MM.1S (cell line): ENCODE results near the gene FGD4.
"Not testable (repeated sequence)": the region's sequence is repeated elsewhere in the genome, so short reads cannot be mapped to it uniquely, and the experiment has no call there.

Experiments
- DNase-seq: peaks from one replicate; pipeline ENCODE4 v3.0.0-alpha.2; 2015
- H2AFZ ChIP-seq: fragments of 300-600 bp; sonication (generic); 2 replicates; pipeline ENCODE4 v1.6.0; 2016; ENCODE audit warnings: antibody characterized with exemption, low read length
- H3F3A ChIP-seq: fragments of 300-600 bp; sonication (generic); 2 replicates; pipeline ENCODE4 v1.6.1; 2016; ENCODE audit warnings: mild to moderate bottlenecking, antibody characterized with exemption, low read length, moderate library complexity, mixed read lengths; ENCODE audit not compliant: insufficient read depth
- H3K27ac ChIP-seq: fragments of 300-600 bp; sonication (generic); 2 replicates; pipeline ENCODE4 v1.5.1; 2016; ENCODE audit warnings: mild to moderate bottlenecking, low read length
- H3K27me3 ChIP-seq: fragments of 300-600 bp; sonication (generic); replicated peaks from 2 replicates; pipeline ENCODE4 v1.6.0; 2016; ENCODE audit warnings: low read length; ENCODE audit not compliant: insufficient read depth
- H3K36me3 ChIP-seq: fragments of 300-600 bp; sonication (generic); replicated peaks from 2 replicates; pipeline ENCODE4 v1.6.1; 2016; ENCODE audit warnings: mild to moderate bottlenecking, low read length, mixed read lengths; ENCODE audit not compliant: insufficient read depth
- H3K4me1 ChIP-seq: fragments of 300-600 bp; sonication (generic); 2 replicates; pipeline ENCODE4 v1.6.1; 2016; ENCODE audit warnings: low read length, mixed read lengths
- H3K4me2 ChIP-seq: fragments of 300-600 bp; sonication (generic); 2 replicates; pipeline ENCODE4 v1.6.0; 2016; ENCODE audit warnings: low read depth, low read length
- H3K4me3 ChIP-seq: fragments of 300-600 bp; sonication (generic); 2 replicates; pipeline ENCODE4 v1.5.1; 2016; ENCODE audit warnings: low read length, mixed read lengths
- H3K79me2 ChIP-seq: fragments of 300-600 bp; sonication (generic); 2 replicates; pipeline ENCODE4 v1.6.1; 2016; ENCODE audit warnings: mixed run types, low read length, mixed read lengths
- H3K9ac ChIP-seq: fragments of 300-600 bp; sonication (generic); 2 replicates; pipeline ENCODE4 v1.6.1; 2016; ENCODE audit warnings: low read length, mixed read lengths
- H3K9me2 ChIP-seq: fragments of 300-600 bp; sonication (generic); replicated peaks from 2 replicates; pipeline ENCODE4 v1.6.1; 2016; ENCODE audit warnings: mild to moderate bottlenecking, low read length, mixed read lengths; ENCODE audit not compliant: insufficient read depth
- H3K9me3 ChIP-seq: fragments of 300-600 bp; sonication (generic); replicated peaks from 2 replicates; pipeline ENCODE4 v1.6.1; 2016; ENCODE audit warnings: mild to moderate bottlenecking, low read length, mixed read lengths; ENCODE audit not compliant: insufficient read depth
- H4K20me1 ChIP-seq: fragments of 300-600 bp; sonication (generic); 2 replicates; pipeline ENCODE4 v1.6.1; 2016; ENCODE audit warnings: mild to moderate bottlenecking, low read length, moderate library complexity, mixed read lengths; ENCODE audit not compliant: insufficient read depth
- EZH2 ChIP-seq: fragments of 300-600 bp; sonication (generic); optimal IDR thresholded peaks from 2 replicates; pipeline ENCODE3; 2017; ENCODE audit warnings: low read depth, mild to moderate bottlenecking, antibody characterized with exemption, low read length, mixed read lengths
- EZH2phosphoT487 ChIP-seq: fragments of 300-600 bp; sonication (generic); IDR thresholded peaks from 2 replicates; pipeline ENCODE4 v1.6.1; 2018; ENCODE audit warnings: antibody characterized with exemption, low read length
- TF ChIP-seq, protein P1 (sequence below): fragments of 300-600 bp; sonication (generic); IDR thresholded peaks from 2 replicates; pipeline ENCODE4 v1.5.1; 2016; ENCODE audit warnings: antibody characterized with exemption, low read length, mixed read lengths

The FGD4 gene

GRCh38 chr12:32532422-32532821, 133.1 kb downstream of the FGD4 start:
- Histone ChIP-seq H3K27ac (peak overlapping the region; percentile 76; the same call in 1 of the 2 replicates), H3K9ac (no peak overlapping the region), H3K4me1 (peaks cover 20% of the 10 kb centered on the region), H3K9me3 (no peaks in the 10 kb centered on the region), H3K4me3 (no peak overlapping the region), H3K9me2 (no peaks in the 10 kb centered on the region), H2AFZ (no peak overlapping the region), H3K36me3 (0 out of 2 replicates have a peak, but pooled peaks cover 1% of the 10 kb centered on the region), H3F3A (peaks cover 16% of the 10 kb centered on the region; the same call in 1 of the 2 replicates), H3K4me2 (peak overlapping the region; percentile 86; the same call in 1 of the 2 replicates), H4K20me1 (no peaks in the 10 kb centered on the region), H3K27me3 (no peaks in the 10 kb centered on the region), H3K79me2 (peaks cover 39% of the 10 kb centered on the region)
- TF ChIP-seq EZH2 (no peak), EZH2phosphoT487 (no peak)
- TF ChIP-seq, protein P1, sequence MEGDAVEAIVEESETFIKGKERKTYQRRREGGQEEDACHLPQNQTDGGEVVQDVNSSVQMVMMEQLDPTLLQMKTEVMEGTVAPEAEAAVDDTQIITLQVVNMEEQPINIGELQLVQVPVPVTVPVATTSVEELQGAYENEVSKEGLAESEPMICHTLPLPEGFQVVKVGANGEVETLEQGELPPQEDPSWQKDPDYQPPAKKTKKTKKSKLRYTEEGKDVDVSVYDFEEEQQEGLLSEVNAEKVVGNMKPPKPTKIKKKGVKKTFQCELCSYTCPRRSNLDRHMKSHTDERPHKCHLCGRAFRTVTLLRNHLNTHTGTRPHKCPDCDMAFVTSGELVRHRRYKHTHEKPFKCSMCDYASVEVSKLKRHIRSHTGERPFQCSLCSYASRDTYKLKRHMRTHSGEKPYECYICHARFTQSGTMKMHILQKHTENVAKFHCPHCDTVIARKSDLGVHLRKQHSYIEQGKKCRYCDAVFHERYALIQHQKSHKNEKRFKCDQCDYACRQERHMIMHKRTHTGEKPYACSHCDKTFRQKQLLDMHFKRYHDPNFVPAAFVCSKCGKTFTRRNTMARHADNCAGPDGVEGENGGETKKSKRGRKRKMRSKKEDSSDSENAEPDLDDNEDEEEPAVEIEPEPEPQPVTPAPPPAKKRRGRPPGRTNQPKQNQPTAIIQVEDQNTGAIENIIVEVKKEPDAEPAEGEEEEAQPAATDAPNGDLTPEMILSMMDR: no peak
- no peak for DNase-seq

DNA sequence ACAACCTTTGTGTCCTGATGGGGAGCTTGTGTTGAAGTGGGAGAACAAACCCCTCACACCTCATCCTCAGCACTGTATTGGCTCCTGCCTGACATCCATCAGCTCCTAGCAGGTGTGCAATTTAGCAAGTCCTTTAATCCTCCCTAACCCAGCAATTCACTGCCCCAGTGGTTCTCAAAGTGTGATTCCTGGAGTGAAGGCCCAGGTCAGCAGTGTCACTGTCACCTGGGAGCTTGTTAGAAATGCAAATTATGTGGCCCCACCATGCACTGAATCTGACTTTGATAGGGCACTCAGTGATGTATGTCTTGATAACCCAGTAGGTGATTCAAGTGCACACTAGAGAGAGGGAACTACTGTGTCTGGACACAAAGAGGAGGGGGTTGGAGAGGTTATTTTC, 133.6 kb downstream of the FGD4 start:
- no peaks in the 10 kb centered on the region for H3K9me2 ChIP-seq
- peak; percentile 84 for DNase-seq
- no peaks in the 10 kb centered on the region for H4K20me1 ChIP-seq
- H3F3A ChIP-seq: peaks cover 16% of the 10 kb centered on the region; the same call in 1 of the 2 replicates
- H3K27ac ChIP-seq: peak overlapping the region; percentile 76; the same call in 1 of the 2 replicates
- no peak overlapping the region for H3K9ac ChIP-seq
- TF ChIP-seq EZH2: no peak
- TF ChIP-seq, protein P1: no peak
- no peak for TF ChIP-seq EZH2phosphoT487
- peaks cover 23% of the 10 kb centered on the region for H3K4me1 ChIP-seq
- peak overlapping the region; percentile 86; the same call in 1 of the 2 replicates for H3K4me2 ChIP-seq
- H3K27me3 ChIP-seq: no peaks in the 10 kb centered on the region
- no peak overlapping the region for H3K4me3 ChIP-seq
- no peak overlapping the region for H2AFZ ChIP-seq
- H3K36me3 ChIP-seq: 0 out of 2 replicates have a peak, but pooled peaks cover 2% of the 10 kb centered on the region
- peaks cover 44% of the 10 kb centered on the region for H3K79me2 ChIP-seq
- H3K9me3 ChIP-seq: no peaks in the 10 kb centered on the region

GRCh38 chr12:32533506-32533905, 134.1 kb downstream of the FGD4 start:
- H2AFZ ChIP-seq, H4K20me1 ChIP-seq, H3K27me3 ChIP-seq, H3K9me3 ChIP-seq, H3K36me3 ChIP-seq, DNase-seq, H3K9me2 ChIP-seq, H3K4me3 ChIP-seq: not testable (repeated sequence)
- Histone ChIP-seq H3K4me1 (peaks cover 23% of the 10 kb centered on the region), H3K79me2 (peaks cover 50% of the 10 kb centered on the region), H3F3A (peaks cover 16% of the 10 kb centered on the region; the same call in 1 of the 2 replicates), H3K4me2 (peak overlapping the region; percentile 86), H3K27ac (peak overlapping the region; percentile 76; the same call in 1 of the 2 replicates), H3K9ac (peak overlapping the region; percentile 11; the same call in 1 of the 2 replicates)

DNA sequence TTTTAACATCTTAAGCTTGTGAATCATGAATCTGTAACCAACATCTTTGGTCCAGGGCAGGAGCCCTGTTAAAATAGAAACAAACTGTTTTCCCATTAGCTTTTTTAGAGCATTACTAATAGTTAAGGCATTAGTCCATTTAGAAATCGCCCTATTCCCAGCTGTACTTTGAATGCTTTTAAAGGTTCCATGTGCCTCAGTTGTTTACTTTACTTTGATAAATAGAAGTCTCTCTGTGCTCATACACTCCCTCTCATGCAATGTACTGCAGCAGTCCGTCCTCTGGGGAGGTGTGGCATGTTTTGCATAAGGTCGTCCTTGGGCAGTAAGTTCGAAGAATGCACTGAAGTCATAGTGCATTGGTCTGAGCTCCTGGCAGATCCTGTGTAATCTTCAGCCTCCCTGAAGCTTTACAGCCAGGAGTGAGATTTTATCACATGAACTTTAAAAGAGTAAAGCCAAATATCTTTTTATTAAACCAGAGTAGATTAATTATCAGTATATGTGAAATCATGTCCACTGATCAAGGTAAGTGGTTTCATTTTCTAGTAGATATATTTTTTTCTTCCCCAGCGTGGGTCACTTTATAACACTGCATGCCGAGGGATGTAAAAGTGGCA, 134.7 kb downstream of the FGD4 start:
- Histone ChIP-seq H3K4me2 (peak overlapping the region; percentile 86), H4K20me1 (no peaks in the 10 kb centered on the region), H3K4me3 (peak overlapping the region; percentile 62), H3K9ac (peak overlapping the region; percentile 83), H3K79me2 (peaks cover 55% of the 10 kb centered on the region), H3K36me3 (0 out of 2 replicates have a peak, but pooled peaks cover 2% of the 10 kb centered on the region), H3K27ac (peak overlapping the region; percentile 76), H3K4me1 (peaks cover 23% of the 10 kb centered on the region), H3F3A (peaks cover 16% of the 10 kb centered on the region; the same call in 1 of the 2 replicates), H2AFZ (no peak overlapping the region), H3K9me3 (no peaks in the 10 kb centered on the region), H3K27me3 (no peaks in the 10 kb centered on the region), H3K9me2 (no peaks in the 10 kb centered on the region)
- DNase-seq: peak; percentile 89
- TF ChIP-seq EZH2phosphoT487 (no peak), EZH2 (no peak)
- TF ChIP-seq, protein P1: no peak
